C1 segment of cervical spinal cord (tissue), 14 donors: ENCODE data around the gene CDK16.

ENCODE experiments used
- DNase-seq, 14 donors: peaks; one replicate each; lab custom pipeline; 2025; lab: John Stamatoyannopoulos, UW

The CDK16 gene

GRCh38 chrX:47186096-47186740, 32.3 kb upstream of the CDK16 start:
- DNase-seq: no peak

- no peak for DNase-seq
Observed at GRCh38 chrX:47187106-47187677, 31.3 kb upstream of the CDK16 start.

GRCh38 chrX:47189906-47190305, 28.6 kb upstream of the CDK16 start:
- DNase-seq: no peak

GRCh38 chrX:47190445-47191269, 27.8 kb upstream of the CDK16 start:
- peak; percentile 9 to 84 (median 73) for DNase-seq

- DNase-seq: peak in 1 of 14 donors; percentile 21
Observed at GRCh38 chrX:47191331-47191730, 27.1 kb upstream of the CDK16 start.

- no peak for DNase-seq
Observed at GRCh38 chrX:47191806-47192401, 26.6 kb upstream of the CDK16 start.

GRCh38 chrX:47193475-47194193, 24.8 kb upstream of the CDK16 start, which contains the start of gene UBA1:
Gene UBA1 (plus strand): TSS chrX:47193829. CDS start chrX:47198803, 4,974 bp downstream.
- peak; percentile 59 to 98 (median 94) for DNase-seq

GRCh38 chrX:47194194-47194787, 24.2 kb upstream of the CDK16 start:
- no peak for DNase-seq

GRCh38 chrX:47196098-47196497, 22.4 kb upstream of the CDK16 start:
- no peak for DNase-seq

GRCh38 chrX:47197526-47197925, 21.0 kb upstream of the CDK16 start:
- no peak for DNase-seq

GRCh38 chrX:47198026-47198686, 20.3 kb upstream of the CDK16 start:
- DNase-seq: no peak

GRCh38 chrX:47198687-47199080, 19.8 kb upstream of the CDK16 start:
- DNase-seq: no peak

GRCh38 chrX:47199286-47199685, 19.2 kb upstream of the CDK16 start:
- no peak for DNase-seq

- DNase-seq: no peak
Observed at GRCh38 chrX:47200385-47201150, 17.9 kb upstream of the CDK16 start.

GRCh38 chrX:47201345-47201944, 17.0 kb upstream of the CDK16 start:
- DNase-seq: no peak

- DNase-seq: no peak
Observed at GRCh38 chrX:47202316-47202715, 16.2 kb upstream of the CDK16 start.

- no peak for DNase-seq
Observed at GRCh38 chrX:47202877-47203276, 15.6 kb upstream of the CDK16 start.

- DNase-seq: no peak
Observed at GRCh38 chrX:47204970-47205369, 13.5 kb upstream of the CDK16 start.

GRCh38 chrX:47206316-47206715, 12.2 kb upstream of the CDK16 start:
- DNase-seq: no peak
